Breast epithelium (tissue), 4 donors: ENCODE results near the gene CARD9. TPM values are rescaled to one million over a fixed set of nuclear protein-coding genes. Genes with fewer than 3 reads are reported as not detected.

ENCODE experiments used
- DNase-seq, 2 donors: peaks; one replicate each; pipeline ENCODE4 v3.0.0-alpha.2; 2019; ENCODE audit warnings: low spot score in 2 of 2
- H3K27ac ChIP-seq, 2 donors: fragments of 200-600 bp; sonication (generic) in 1 of 2; one replicate each; pipeline ENCODE4 v1.5.1; 2016 to 2019; ENCODE audit warnings: mild to moderate bottlenecking in 1 of 2
- H3K27me3 ChIP-seq, 2 donors: fragments of 200-600 bp; sonication (generic) in 1 of 2; one replicate each; pipeline versions ENCODE4 v1.5.1 to v1.6.0; 2017 to 2019; ENCODE audit warnings: control low read depth in 1 of 2, mild to moderate bottlenecking in 1 of 2
- H3K36me3 ChIP-seq: fragments of 200-600 bp; one replicate; pipeline ENCODE4 v1.5.1; 2019
- H3K4me1 ChIP-seq, 2 donors: fragments of 200-600 bp; sonication (generic); one replicate each; pipeline ENCODE4 v1.5.1; 2016 to 2019; ENCODE audit warnings: control low read depth in 1 of 2
- H3K4me3 ChIP-seq, 3 donors: fragments of 200-600 bp; sonication (generic); 1 replicate in 2 of 3; 2 replicates in 1 of 3; pipeline ENCODE4 v1.5.1; 2016 to 2019; ENCODE audit warnings: mild to moderate bottlenecking in 3 of 3, moderate library complexity in 2 of 3
- H3K9me3 ChIP-seq, 2 donors: fragments of 200-600 bp; sonication (generic) in 1 of 2; one replicate each; pipeline ENCODE4 v1.5.1; 2016 to 2019; ENCODE audit warnings: control low read depth in 1 of 2
- CTCF ChIP-seq, 3 donors: fragments of 450-650 bp; IDR thresholded peaks; one replicate each; pipeline ENCODE4 v1.5.1; 2016 to 2017; ENCODE audit warnings: antibody characterized with exemption in 3 of 3, mild to moderate bottlenecking in 3 of 3, moderate library complexity in 3 of 3
- POLR2A ChIP-seq: fragments of 450-650 bp; IDR thresholded peaks from one replicate; pipeline ENCODE4 v1.6.1; 2016; ENCODE audit warnings: antibody characterized with exemption, mild to moderate bottlenecking, moderate library complexity
- POLR2AphosphoS5 ChIP-seq, 3 donors: sonication (generic); formaldehyde crosslinking; IDR thresholded peaks; one replicate each; pipeline ENCODE4 v1.6.1; 2017; ENCODE audit warnings: antibody characterized with exemption in 3 of 3
- intact Hi-C: fragments of 100-400 bp; cut with DNase I; formaldehyde crosslinking; loops from one replicate; pipeline ENCODE4 v1.15.1; 2023; ENCODE audit warnings: low total_unique reads
- total RNA-seq, 3 donors: library from RNA; depleted of rRNA; stranded (reverse); fragments of >200 nt; gene quantifications; one replicate each; pipeline ENCODE4 v1.1.0, GENCODE V29; 2016

Gene CARD9
- total RNA-seq, 3 donors from 2014 or later = 3.0 to 7.6 (median 3.3) TPM

GRCh38 chr9:136392538-136393449, 19.3 kb upstream of the CARD9 start:
- intact Hi-C loops = no loop called here
- H3K27me3 ChIP-seq = no peaks in the 10 kb centered on the region
- TF ChIP-seq POLR2A = no peak
- no peak for TF ChIP-seq CTCF (IDR thresholded peaks at IDR 0.05)
- no peak for TF ChIP-seq POLR2AphosphoS5 (IDR thresholded peaks at IDR 0.05)
- DNase-seq = no peak
- peaks cover 5% of the 10 kb centered on the region for H3K36me3 ChIP-seq
- no peaks in the 10 kb centered on the region for H3K9me3 ChIP-seq
- H3K4me1 ChIP-seq = no peaks in the 10 kb centered on the region
- no peak overlapping the region for H3K4me3 ChIP-seq
- H3K27ac ChIP-seq = no peak overlapping the region

DNA sequence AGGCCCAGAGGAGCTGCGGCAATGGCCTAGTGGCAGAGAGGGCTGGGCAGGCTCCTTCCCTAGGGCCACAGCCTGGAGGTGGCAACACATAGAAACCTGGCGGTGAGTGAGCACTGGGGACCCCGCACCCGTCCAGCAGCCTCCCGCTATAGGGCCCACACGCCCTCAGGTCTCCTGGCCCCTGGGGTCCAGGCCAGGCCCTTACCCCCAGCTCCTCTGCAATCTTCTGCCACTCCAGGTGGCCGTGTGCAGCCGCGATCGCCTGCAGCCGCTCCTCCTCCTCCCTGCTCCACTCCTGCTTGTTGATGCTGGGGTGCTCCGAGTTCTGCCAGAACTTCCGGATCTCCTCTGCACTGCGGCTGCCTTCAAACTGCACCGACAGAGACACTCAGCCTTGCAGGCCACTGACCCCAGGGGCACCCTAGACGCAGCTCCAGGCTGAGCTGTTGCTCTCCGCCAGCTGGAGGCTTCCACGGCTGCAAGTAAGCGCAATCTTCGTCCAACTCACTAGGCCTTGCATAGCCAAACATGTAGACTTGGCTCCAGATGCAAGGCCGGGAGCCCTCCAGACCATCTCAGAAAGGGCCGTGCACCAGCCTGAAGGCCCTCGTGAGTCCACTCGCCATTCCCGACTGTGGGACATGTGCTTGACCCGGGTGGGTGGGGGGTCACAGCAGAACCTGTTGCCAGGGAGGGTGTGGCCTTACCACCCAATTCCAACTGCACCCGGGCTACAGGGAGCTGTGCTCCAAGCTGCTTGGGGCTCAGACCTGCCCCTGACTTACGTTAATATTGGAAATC, 18.5 kb upstream of the CARD9 start:
- H3K36me3 ChIP-seq = peaks cover 5% of the 10 kb centered on the region

GRCh38 chr9:136389396-136389795, 15.9 kb upstream of the CARD9 start:
- H3K4me3 ChIP-seq = no peak overlapping the region
- H3K27ac ChIP-seq = no peak overlapping the region
- DNase-seq = no peak
- H3K4me1 ChIP-seq = no peaks in the 10 kb centered on the region
- intact Hi-C loops = no loop called here
- no peaks in the 10 kb centered on the region for H3K9me3 ChIP-seq
- TF ChIP-seq CTCF (IDR thresholded peaks at IDR 0.05) = no peak
- no peak for TF ChIP-seq POLR2AphosphoS5 (IDR thresholded peaks at IDR 0.05)
- TF ChIP-seq POLR2A = no peak
- H3K36me3 ChIP-seq = peaks cover 5% of the 10 kb centered on the region
- no peaks in the 10 kb centered on the region for H3K27me3 ChIP-seq

More for the DNA sequence above, 18.5 kb upstream of the CARD9 start:
- H3K4me3 ChIP-seq = no peak overlapping the region
- no peaks in the 10 kb centered on the region for H3K27me3 ChIP-seq
- no peak overlapping the region for H3K27ac ChIP-seq
- intact Hi-C loops = no loop called here
- H3K4me1 ChIP-seq = no peaks in the 10 kb centered on the region
- no peaks in the 10 kb centered on the region for H3K9me3 ChIP-seq
- TF ChIP-seq POLR2AphosphoS5 (IDR thresholded peaks at IDR 0.05) = no peak
- no peak for TF ChIP-seq CTCF (IDR thresholded peaks at IDR 0.05)
- TF ChIP-seq POLR2A = no peak
- DNase-seq = no peak

GRCh38 chr9:136387217-136387616, 13.7 kb upstream of the CARD9 start:
- Histone ChIP-seq H3K4me1 (no peaks in the 10 kb centered on the region), H3K4me3 (no peak overlapping the region), H3K27ac (no peak overlapping the region), H3K27me3 (no peaks in the 10 kb centered on the region), H3K9me3 (no peaks in the 10 kb centered on the region), H3K36me3 (peaks cover 5% of the 10 kb centered on the region)
- no peak for DNase-seq
- no peak for TF ChIP-seq POLR2AphosphoS5 (IDR thresholded peaks at IDR 0.05)
- TF ChIP-seq POLR2A = no peak
- intact Hi-C loops = no loop called here

DNA sequence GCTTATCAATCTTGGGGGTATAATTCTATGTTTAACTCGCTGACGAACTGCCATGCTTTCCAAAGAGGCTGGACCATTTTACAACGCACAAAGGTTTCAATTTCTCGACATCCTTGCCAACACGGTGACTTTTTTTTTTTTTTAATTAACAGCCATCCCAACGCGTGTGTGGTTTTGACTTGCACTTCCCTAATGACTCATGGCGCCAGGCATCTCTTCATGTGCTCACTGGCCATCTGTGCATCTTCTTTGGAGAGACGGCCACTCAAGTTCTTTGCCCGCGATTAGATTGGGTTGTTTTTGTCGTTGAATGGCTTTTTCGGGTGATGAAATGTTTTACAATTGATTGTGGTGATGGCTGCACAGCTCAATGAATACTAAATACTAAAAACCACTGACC, 12.5 kb upstream of the CARD9 start:
- H3K4me1 ChIP-seq = no peaks in the 10 kb centered on the region
- no peaks in the 10 kb centered on the region for H3K36me3 ChIP-seq
- H3K27me3 ChIP-seq = no peaks in the 10 kb centered on the region
- TF ChIP-seq POLR2AphosphoS5 (IDR thresholded peaks at IDR 0.05) (no peak), POLR2A (no peak), CTCF (IDR thresholded peaks at IDR 0.05) (no peak)
- intact Hi-C loops = no loop called here
- H3K4me3 ChIP-seq = no peak overlapping the region
- DNase-seq = no peak
- H3K9me3 ChIP-seq = no peaks in the 10 kb centered on the region
- no peak overlapping the region for H3K27ac ChIP-seq
